ENCODE results near the gene TOPAZ1.

Gene TOPAZ1

GRCh38 chr3:44248152-44248551, 6.5 kb downstream of the TOPAZ1 start:
- no peak for DNase-seq

- DNase-seq, result no peak
These were observed 10.8 kb downstream of the TOPAZ1 start for GRCh38 chr3:44252332-44252959.

GRCh38 chr3:44259404-44259803, 17.7 kb downstream of the TOPAZ1 start:
- DNase-seq, result no peak

GRCh38 chr3:44264146-44264545, 22.5 kb downstream of the TOPAZ1 start:
- DNase-seq, result no peak

GRCh38 chr3:44265815-44266214, 24.1 kb downstream of the TOPAZ1 start:
- DNase-seq, result no peak

- no peak for DNase-seq
These were observed 30.5 kb downstream of the TOPAZ1 start for GRCh38 chr3:44272191-44272590.

- no peak for DNase-seq
These were observed 36.2 kb downstream of the TOPAZ1 start for GRCh38 chr3:44277925-44278324.

- no peak for DNase-seq
These were observed 38.4 kb downstream of the TOPAZ1 start for GRCh38 chr3:44280077-44280476.

- no peak for DNase-seq
These were observed 38.9 kb downstream of the TOPAZ1 start for GRCh38 chr3:44280631-44281030.

GRCh38 chr3:44284949-44285348, 43.3 kb downstream of the TOPAZ1 start:
- DNase-seq, result no peak

- no peak for DNase-seq
These were observed 48.3 kb downstream of the TOPAZ1 start for GRCh38 chr3:44289882-44290462.

- no peak for DNase-seq
These were observed 50.6 kb downstream of the TOPAZ1 start for GRCh38 chr3:44292276-44292675.

GRCh38 chr3:44292947-44293346, 51.3 kb downstream of the TOPAZ1 start:
- no peak for DNase-seq

GRCh38 chr3:44297255-44297654, 55.6 kb downstream of the TOPAZ1 start:
- DNase-seq, result no peak

GRCh38 chr3:44301746-44302145, 60.1 kb downstream of the TOPAZ1 start:
- DNase-seq, result no peak

GRCh38 chr3:44309500-44309899, 67.8 kb downstream of the TOPAZ1 start:
- DNase-seq, result no peak

- no peak for DNase-seq
These were observed 77.2 kb downstream of the TOPAZ1 start for GRCh38 chr3:44318891-44319311.

GRCh38 chr3:44321335-44321734, 79.6 kb downstream of the TOPAZ1 start:
- DNase-seq, result no peak

- DNase-seq, result peak; percentile 53
These were observed 81.8 kb downstream of the TOPAZ1 start for GRCh38 chr3:44323341-44323955.

- no peak for DNase-seq
These were observed 82.9 kb downstream of the TOPAZ1 start for GRCh38 chr3:44324584-44324983.

- DNase-seq, result peak; percentile 28
These were observed 84.3 kb downstream of the TOPAZ1 start for GRCh38 chr3:44326019-44326418.

GRCh38 chr3:44326515-44326914, 84.8 kb downstream of the TOPAZ1 start:
- DNase-seq, result no peak

- no peak for DNase-seq
These were observed 88.3 kb downstream of the TOPAZ1 start for GRCh38 chr3:44329946-44330345.

- DNase-seq, result no peak
These were observed 88.8 kb downstream of the TOPAZ1 start for GRCh38 chr3:44330444-44330843.

- DNase-seq, result no peak
These were observed 92.6 kb downstream of the TOPAZ1 start for GRCh38 chr3:44334326-44334725.
